Measurements from ENCODE around the gene IFI27L2. TPM values are rescaled to one million over a fixed set of nuclear protein-coding genes. Genes with fewer than 3 reads are reported as not detected.
A peak's percentile ranks its signal among the peaks of the same experiment; 100 is the strongest.

Gene IFI27L2
- total RNA-seq, 1 donor from 2014 or later: 30.4 TPM

- Mint-ChIP-seq H3K27me3 (ENCODE audit: low read depth) (peaks cover 6% of the 10 kb centered on the region), H3K4me1 (peaks cover 18% of the 10 kb centered on the region), H3K36me3 (ENCODE audit: low read depth) (no peaks in the 10 kb centered on the region), H3K4me3 (no peak overlapping the region), H3K9me3 (no peaks in the 10 kb centered on the region), H3K27ac (ENCODE audit: unreplicated experiment) (no peak overlapping the region)
- DNase-seq (ENCODE audit: low read depth, low spot score): no peak
- TF ChIP-seq, protein P1, sequence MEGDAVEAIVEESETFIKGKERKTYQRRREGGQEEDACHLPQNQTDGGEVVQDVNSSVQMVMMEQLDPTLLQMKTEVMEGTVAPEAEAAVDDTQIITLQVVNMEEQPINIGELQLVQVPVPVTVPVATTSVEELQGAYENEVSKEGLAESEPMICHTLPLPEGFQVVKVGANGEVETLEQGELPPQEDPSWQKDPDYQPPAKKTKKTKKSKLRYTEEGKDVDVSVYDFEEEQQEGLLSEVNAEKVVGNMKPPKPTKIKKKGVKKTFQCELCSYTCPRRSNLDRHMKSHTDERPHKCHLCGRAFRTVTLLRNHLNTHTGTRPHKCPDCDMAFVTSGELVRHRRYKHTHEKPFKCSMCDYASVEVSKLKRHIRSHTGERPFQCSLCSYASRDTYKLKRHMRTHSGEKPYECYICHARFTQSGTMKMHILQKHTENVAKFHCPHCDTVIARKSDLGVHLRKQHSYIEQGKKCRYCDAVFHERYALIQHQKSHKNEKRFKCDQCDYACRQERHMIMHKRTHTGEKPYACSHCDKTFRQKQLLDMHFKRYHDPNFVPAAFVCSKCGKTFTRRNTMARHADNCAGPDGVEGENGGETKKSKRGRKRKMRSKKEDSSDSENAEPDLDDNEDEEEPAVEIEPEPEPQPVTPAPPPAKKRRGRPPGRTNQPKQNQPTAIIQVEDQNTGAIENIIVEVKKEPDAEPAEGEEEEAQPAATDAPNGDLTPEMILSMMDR (conservative IDR thresholded peaks at IDR 0.05): no peak
Observed at GRCh38 chr14:94127330-94127729, 2.1 kb downstream of the IFI27L2 start.

GRCh38 chr14:94126800-94127199 lies 2.6 kb downstream of the IFI27L2 start:
- no peaks in the 10 kb centered on the region for H3K36me3 Mint-ChIP-seq (ENCODE audit: low read depth)

GRCh38 chr14:94126419-94126677 lies 3.1 kb downstream of the IFI27L2 start:
- no peak for DNase-seq (ENCODE audit: low read depth, low spot score)
- Mint-ChIP-seq H3K4me1 (peaks cover 18% of the 10 kb centered on the region), H3K4me3 (no peak overlapping the region), H3K27me3 (ENCODE audit: low read depth) (peaks cover 4% of the 10 kb centered on the region), H3K36me3 (ENCODE audit: low read depth) (no peaks in the 10 kb centered on the region), H3K27ac (ENCODE audit: unreplicated experiment) (no peak overlapping the region), H3K9me3 (no peaks in the 10 kb centered on the region)
- TF ChIP-seq, protein P1 (conservative IDR thresholded peaks at IDR 0.05): no peak

More at GRCh38 chr14:94126800-94127199, 2.6 kb downstream of the IFI27L2 start:
- TF ChIP-seq, protein P1 (conservative IDR thresholded peaks at IDR 0.05): no peak
- H3K9me3 Mint-ChIP-seq: no peaks in the 10 kb centered on the region
- peaks cover 4% of the 10 kb centered on the region for H3K27me3 Mint-ChIP-seq (ENCODE audit: low read depth)
- peaks cover 18% of the 10 kb centered on the region for H3K4me1 Mint-ChIP-seq
- H3K4me3 Mint-ChIP-seq: no peak overlapping the region
- H3K27ac Mint-ChIP-seq (ENCODE audit: unreplicated experiment): no peak overlapping the region
- no peak for DNase-seq (ENCODE audit: low read depth, low spot score)

- H3K4me3 Mint-ChIP-seq: peak overlapping the region; percentile 41
- peaks cover 18% of the 10 kb centered on the region for H3K4me1 Mint-ChIP-seq
- no peak for DNase-seq (ENCODE audit: low read depth, low spot score)
- TF ChIP-seq, protein P1 (conservative IDR thresholded peaks at IDR 0.05): no peak
- no peak overlapping the region for H3K27ac Mint-ChIP-seq (ENCODE audit: unreplicated experiment)
- H3K27me3 Mint-ChIP-seq (ENCODE audit: low read depth): peaks cover 4% of the 10 kb centered on the region
- peaks cover 2% of the 10 kb centered on the region for H3K9me3 Mint-ChIP-seq
- H3K36me3 Mint-ChIP-seq (ENCODE audit: low read depth): no peaks in the 10 kb centered on the region
Observed at GRCh38 chr14:94125659-94126418, 3.6 kb downstream of the IFI27L2 start.

- Mint-ChIP-seq H3K9me3 (peaks cover 7% of the 10 kb centered on the region), H3K27me3 (ENCODE audit: low read depth) (peaks cover 5% of the 10 kb centered on the region), H3K4me3 (no peak overlapping the region), H3K36me3 (ENCODE audit: low read depth) (no peaks in the 10 kb centered on the region), H3K27ac (ENCODE audit: unreplicated experiment) (no peak overlapping the region), H3K4me1 (peaks cover 11% of the 10 kb centered on the region)
- DNase-seq (ENCODE audit: low read depth, low spot score): no peak
- TF ChIP-seq, protein P1 (conservative IDR thresholded peaks at IDR 0.05): no peak
Observed at GRCh38 chr14:94124582-94125377, 4.6 kb downstream of the IFI27L2 start.
